ENCODE data around the gene SEMA6B.

Gene SEMA6B

DNA sequence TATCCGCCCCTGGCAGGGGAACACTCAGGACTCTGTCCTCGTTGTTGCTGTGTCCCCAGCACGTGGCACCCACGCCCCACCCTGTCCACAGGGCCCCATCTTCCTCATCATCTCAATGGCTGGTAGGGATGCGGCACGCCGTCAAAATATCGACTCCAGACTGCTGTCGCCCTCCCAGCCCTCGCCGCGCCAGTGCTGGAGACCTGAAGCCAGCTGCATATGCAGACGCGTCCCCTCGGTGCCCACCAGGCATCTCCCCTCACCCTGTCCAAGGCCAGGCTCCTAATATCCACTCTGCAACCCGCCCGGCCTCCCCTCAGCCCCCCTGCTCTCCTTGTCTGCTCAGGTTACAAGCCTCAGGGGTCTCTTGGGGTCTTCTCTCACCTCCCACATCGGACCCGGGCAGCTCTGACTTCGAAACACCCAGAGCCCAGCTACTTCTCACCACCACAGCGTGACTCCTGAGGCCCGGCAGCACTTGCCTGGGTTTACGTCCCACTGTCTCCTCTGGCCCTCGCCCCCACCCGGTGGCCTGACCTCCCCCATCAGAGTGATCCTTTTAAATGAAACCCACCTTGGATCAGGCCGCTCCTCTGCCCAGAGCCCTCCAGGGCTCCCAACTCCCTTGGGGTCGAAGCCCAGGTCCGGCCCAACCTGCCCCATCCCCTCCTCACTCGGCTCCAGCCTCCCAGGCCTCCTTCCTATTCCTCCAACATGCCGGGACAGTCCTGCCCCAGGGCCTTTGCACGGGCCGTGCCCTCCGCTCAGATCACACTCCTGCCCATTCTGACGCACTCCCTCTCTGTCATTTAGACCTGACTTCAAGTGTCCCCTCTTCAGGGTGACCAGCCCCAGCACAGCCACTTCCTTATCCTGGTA is 53.7 kb downstream of the SEMA6B start:
- Histone ChIP-seq H3K4me1 (ENCODE audit: control insufficient read depth, low read length) (peaks cover 3% of the 10 kb centered on the region; the same call in 1 of the 2 replicates), H3F3A (ENCODE audit: control insufficient read depth, insufficient read depth) (no peaks in the 10 kb centered on the region), H3K27ac (ENCODE audit: low read depth, low read length) (no peak overlapping the region), H3K4me2 (ENCODE audit: low read length) (no peak overlapping the region), H3K4me3 (ENCODE audit: low read length) (no peak overlapping the region), H3K9me3 (ENCODE audit: control insufficient read depth, insufficient read depth, low read length) (no peaks in the 10 kb centered on the region), H3K79me2 (ENCODE audit: control insufficient read depth, low read length) (no peaks in the 10 kb centered on the region), H3K27me3 (ENCODE audit: control insufficient read depth, low read length) (no peaks in the 10 kb centered on the region), H4K20me1 (ENCODE audit: control insufficient read depth, insufficient read depth, low read depth, low read length) (no peaks in the 10 kb centered on the region), H3K9me2 (replicated peaks; ENCODE audit: control insufficient read depth, low read length) (no peaks in the 10 kb centered on the region), H3K36me3 (ENCODE audit: control insufficient read depth, low read length) (no peaks in the 10 kb centered on the region; the same call in 1 of the 2 replicates)
- TF ChIP-seq CTCF (IDR thresholded peaks at IDR 0.05; ENCODE audit: low read depth, low read length, poor library complexity, severe bottlenecking), result no peak
- no peak for TF ChIP-seq EZH2phosphoT487 (IDR thresholded peaks at IDR 0.05; ENCODE audit: borderline replicate concordance, low read length)

- H3K79me2 ChIP-seq (ENCODE audit: control insufficient read depth, low read length), result no peaks in the 10 kb centered on the region
- no peak overlapping the region for H3K27ac ChIP-seq (ENCODE audit: low read depth, low read length)
- no peaks in the 10 kb centered on the region for H3K27me3 ChIP-seq (ENCODE audit: control insufficient read depth, low read length)
- no peak overlapping the region for H3K4me3 ChIP-seq (ENCODE audit: low read length)
- no peaks in the 10 kb centered on the region; the same call in 1 of the 2 replicates for H3K36me3 ChIP-seq (ENCODE audit: control insufficient read depth, low read length)
- no peaks in the 10 kb centered on the region for H3K9me3 ChIP-seq (ENCODE audit: control insufficient read depth, insufficient read depth, low read length)
- no peaks in the 10 kb centered on the region for H3K4me1 ChIP-seq (ENCODE audit: control insufficient read depth, low read length)
- H3K4me2 ChIP-seq (ENCODE audit: low read length), result no peak overlapping the region
- TF ChIP-seq EZH2phosphoT487 (IDR thresholded peaks at IDR 0.05; ENCODE audit: borderline replicate concordance, low read length) (no peak), CTCF (IDR thresholded peaks at IDR 0.05; ENCODE audit: low read depth, low read length, poor library complexity, severe bottlenecking) (no peak)
- H3F3A ChIP-seq (ENCODE audit: control insufficient read depth, insufficient read depth), result no peaks in the 10 kb centered on the region
- H3K9me2 ChIP-seq (replicated peaks; ENCODE audit: control insufficient read depth, low read length), result no peaks in the 10 kb centered on the region
- H4K20me1 ChIP-seq (ENCODE audit: control insufficient read depth, insufficient read depth, low read depth, low read length), result no peaks in the 10 kb centered on the region
These were observed 54.5 kb downstream of the SEMA6B start for GRCh38 chr19:4504891-4505569.

DNA sequence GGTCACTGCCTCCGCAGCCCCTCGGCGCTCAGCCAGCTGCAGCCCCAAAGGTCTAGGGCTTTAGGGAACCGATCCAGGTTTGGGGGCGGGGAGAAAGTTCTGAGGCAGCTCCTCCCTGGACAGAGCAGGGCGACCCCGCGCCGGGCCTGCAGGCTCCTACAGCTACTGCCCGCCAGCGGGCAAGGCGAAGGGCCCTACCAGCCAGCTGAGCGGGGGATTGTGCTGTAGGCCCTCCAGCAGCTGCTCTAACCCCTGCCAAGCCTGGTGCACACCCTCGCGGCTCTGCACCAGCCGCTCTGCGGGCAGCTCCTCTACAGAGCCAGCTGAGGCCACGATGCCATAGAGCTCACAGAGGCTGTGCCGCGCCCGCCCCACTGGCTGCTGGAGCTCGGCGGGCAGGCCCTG is 55.2 kb downstream of the SEMA6B start:
- no peak overlapping the region for H3K4me3 ChIP-seq (ENCODE audit: low read length)
- H3K9me2 ChIP-seq (replicated peaks; ENCODE audit: control insufficient read depth, low read length), result no peaks in the 10 kb centered on the region
- H3K36me3 ChIP-seq (ENCODE audit: control insufficient read depth, low read length), result no peaks in the 10 kb centered on the region; the same call in 1 of the 2 replicates
- no peak overlapping the region for H3K27ac ChIP-seq (ENCODE audit: low read depth, low read length)
- H3K27me3 ChIP-seq (ENCODE audit: control insufficient read depth, low read length), result no peaks in the 10 kb centered on the region
- no peaks in the 10 kb centered on the region for H4K20me1 ChIP-seq (ENCODE audit: control insufficient read depth, insufficient read depth, low read depth, low read length)
- H3K9me3 ChIP-seq (ENCODE audit: control insufficient read depth, insufficient read depth, low read length), result no peaks in the 10 kb centered on the region
- no peak overlapping the region for H3K4me2 ChIP-seq (ENCODE audit: low read length)
- H3F3A ChIP-seq (ENCODE audit: control insufficient read depth, insufficient read depth), result no peaks in the 10 kb centered on the region
- H3K4me1 ChIP-seq (ENCODE audit: control insufficient read depth, low read length), result no peaks in the 10 kb centered on the region
- TF ChIP-seq CTCF (IDR thresholded peaks at IDR 0.05; ENCODE audit: low read depth, low read length, poor library complexity, severe bottlenecking) (no peak), EZH2phosphoT487 (IDR thresholded peaks at IDR 0.05; ENCODE audit: borderline replicate concordance, low read length) (no peak)
- no peaks in the 10 kb centered on the region for H3K79me2 ChIP-seq (ENCODE audit: control insufficient read depth, low read length)

Measured in DOHH2 (cell line).